Measurements from ENCODE around the gene ALDH1A3. TPM values are rescaled to one million over a fixed set of nuclear protein-coding genes. Genes with fewer than 3 reads are reported as not detected.

Gene ALDH1A3
- total and polyA plus RNA-seq, 2 of the 4 experiments (the other 2 are of a cell fraction), result 3.1 to 5.0 TPM

GRCh38 chr15:100926971-100927756 lies 47.5 kb downstream of the ALDH1A3 start:
- Histone ChIP-seq H3K23ac (ENCODE audit: low read depth, low read length) (no peak overlapping the region), H2BK120ac (ENCODE audit: low read depth, low read length) (no peak overlapping the region), H2AK9ac (replicated peaks; ENCODE audit: low read depth, low read length, poor library complexity) (no peak overlapping the region), H4K91ac (ENCODE audit: insufficient read depth, low read depth, low read length) (no peak overlapping the region), H3K9ac (ENCODE audit: low read depth, low read length) (no peak overlapping the region), H2BK15ac (ENCODE audit: low read depth, low read length) (no peak overlapping the region), H3K4me2 (ENCODE audit: low read depth, low read length) (no peak overlapping the region), H3K27me3 (ENCODE audit: control insufficient read depth, insufficient read depth, low read length) (no peaks in the 10 kb centered on the region), H3K79me1 (ENCODE audit: low read depth in 1 of 2, low read length in 2 of 2) (peaks cover 0 to 4% of the 10 kb centered on the region in 2 experiments; a peak in 1 of 4 replicates), H4K8ac (ENCODE audit: low read depth in 2 of 2, low read length in 2 of 2) (no peak overlapping the region), H2BK20ac (ENCODE audit: low read depth, low read length) (no peak overlapping the region), H3K36me3 (ENCODE audit: control insufficient read depth, insufficient read depth, low read length) (peaks cover 10% of the 10 kb centered on the region), H3K4me1 (ENCODE audit: control insufficient read depth, insufficient read depth, low read length) (no peaks in the 10 kb centered on the region), H3K18ac (ENCODE audit: low read depth, low read length) (no peak overlapping the region), H3K27ac (ENCODE audit: insufficient read depth, low read length) (no peak overlapping the region), H4K5ac (ENCODE audit: low read depth, low read length) (no peak overlapping the region), H3K9me3 (ENCODE audit: control insufficient read depth, insufficient read depth, low read length) (no peaks in the 10 kb centered on the region), H3K14ac (replicated peaks; ENCODE audit: low read depth, low read length) (no peak overlapping the region), H4K20me1 (ENCODE audit: insufficient read depth, low read length) (no peaks in the 10 kb centered on the region), H3K4me3 (ENCODE audit: insufficient read depth, low read depth, low read length) (no peak overlapping the region), H2BK5ac (ENCODE audit: low read depth, low read length, poor library complexity, severe bottlenecking) (no peak overlapping the region), H3K9me1 (ENCODE audit: insufficient read depth, low read length) (no peaks in the 10 kb centered on the region), H3K4ac (ENCODE audit: low read depth, low read length) (no peak overlapping the region), H2AFZ (replicated peaks; ENCODE audit: low read length, poor library complexity) (no peak overlapping the region), H2AK5ac (ENCODE audit: low read depth, low read length) (no peak overlapping the region), H3K56ac (ENCODE audit: extremely low read depth, insufficient read depth, low read length) (no peak overlapping the region)
- TF ChIP-seq CEBPB (IDR thresholded peaks at IDR 0.05; ENCODE audit: low read depth, low read length) (no peak), POLR2A (IDR thresholded peaks at IDR 0.05; ENCODE audit: low read depth, low read length) (no peak), CHD1 (IDR thresholded peaks at IDR 0.05; ENCODE audit: low read depth, low read length) (no peak), RCOR1 (IDR thresholded peaks at IDR 0.05; ENCODE audit: insufficient replicate concordance, low read length) (no peak), SMC3 (IDR thresholded peaks at IDR 0.05; ENCODE audit: low read depth, low read length) (no peak), MAFK (IDR thresholded peaks at IDR 0.05; ENCODE audit: low read depth, low read length) (no peak), RAD21 (IDR thresholded peaks at IDR 0.05; ENCODE audit: low read length) (no peak), NFE2L2 (IDR thresholded peaks at IDR 0.05; ENCODE audit: low read depth, low read length) (no peak), FOS (IDR thresholded peaks at IDR 0.05; ENCODE audit: low read depth, low read length) (no peak), RFX5 (IDR thresholded peaks at IDR 0.05; ENCODE audit: low read depth, low read length) (no peak)
- TF ChIP-seq, protein P1, sequence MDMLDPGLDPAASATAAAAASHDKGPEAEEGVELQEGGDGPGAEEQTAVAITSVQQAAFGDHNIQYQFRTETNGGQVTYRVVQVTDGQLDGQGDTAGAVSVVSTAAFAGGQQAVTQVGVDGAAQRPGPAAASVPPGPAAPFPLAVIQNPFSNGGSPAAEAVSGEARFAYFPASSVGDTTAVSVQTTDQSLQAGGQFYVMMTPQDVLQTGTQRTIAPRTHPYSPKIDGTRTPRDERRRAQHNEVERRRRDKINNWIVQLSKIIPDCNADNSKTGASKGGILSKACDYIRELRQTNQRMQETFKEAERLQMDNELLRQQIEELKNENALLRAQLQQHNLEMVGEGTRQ (IDR thresholded peaks at IDR 0.05; ENCODE audit: low read depth, low read length), result no peak
- dilution Hi-C loops (cut with HindIII; ENCODE audit: low sequenced_read_pairs, unreplicated experiment) (no loop called here), intact Hi-C loops (cut with micrococcal nuclease) (no loop called here), in situ Hi-C loops (cut with MboI; ENCODE audit: low sequenced_read_pairs) (no loop called here)
- ATAC-seq (ENCODE audit: low read depth) (no peak), DNase-seq (no peak)
- CTCF ChIA-PET, result no interaction called here
- 69% methylated on average over 5 of the region's 11 CpGs; no CpG with 5 or more reads in 1 of the 2 experiments for WGBS, 2 experiments (ENCODE audit: extremely low coverage in 2 of 2, insufficient read length in 1 of 2)
- POLR2A ChIA-PET (ENCODE audit: unreplicated experiment), result no interaction called here
- BruUV-seq (replicated peaks), result no TSS peak

All from IMR-90 (cell line).